GM12878 (cell line): ENCODE data around the gene ADAMTS4. TPM values are rescaled to one million over a fixed set of nuclear protein-coding genes. Genes with fewer than 3 reads are reported as not detected.

Source experiments
- ATAC-seq: fragments of 200-7000 bp; cut with Tn5 transposase; 3 replicates; pipeline ENCODE4 v1.9.1; 2020; ENCODE audit warnings: mild to moderate bottlenecking, moderate library complexity
- BruUV-seq: library from RNA; stranded (reverse); fragments of 400-500 nt; replicated peaks from 2 replicates; lab custom pipeline; 2021; lab: Mats Ljungman, UMichigan
- CTCF ChIA-PET: fragments of 300-600 bp; sonication (Branson Sonifier 250); formaldehyde crosslinking; extraction: SDS; loops from one replicate; lab custom pipeline; 2021; ENCODE audit warnings: inconsistent platforms; lab: Yijun Ruan, JAX
- POLR2A ChIA-PET: fragments of 350-600 bp; formaldehyde crosslinking; extraction: SDS; loops from one replicate; lab custom pipeline; 2021; ENCODE audit warnings: inconsistent platforms; lab: Charles Lee
- RAD21 ChIA-PET: fragments of 300-600 bp; sonication (Branson Sonifier 250); formaldehyde crosslinking; loops from one replicate; lab custom pipeline; 2023; ENCODE audit warnings: antibody characterized with exemption; ENCODE audit not compliant: unreplicated experiment; lab: Charles Lee
- SMC1A ChIA-PET: fragments of 300-600 bp; sonication (Branson Sonifier 250); formaldehyde crosslinking; loops from one replicate; lab custom pipeline; 2023; ENCODE audit not compliant: unreplicated experiment, uncharacterized antibody; lab: Charles Lee
- DNase-seq: peaks from one replicate; pipeline ENCODE4 v3.0.0-alpha.2; 2011; ENCODE audit warnings: low read depth, low spot score
- FAIRE-seq: peaks from 3 replicates; lab custom pipeline; 2011; peaks lifted over from hg19 to GRCh38; lab: Jason Lieb, UNC
- H2AFZ ChIP-seq: 2 replicates; pipeline ENCODE4 v1.6.0; 2011; ENCODE audit warnings: low read depth, low read length, control low read depth; ENCODE audit not compliant: control insufficient read depth
- H3K27ac ChIP-seq: 2 replicates; pipeline ENCODE4 v1.5.1; 2011; ENCODE audit warnings: control low read depth; ENCODE audit not compliant: control insufficient read depth, insufficient read depth
- H3K27me3 ChIP-seq, 2 experiments: replicated peaks in 1 of 2; 2 replicates each; pipeline versions ENCODE4 v1.6.0 to v1.6.1; 2011; ENCODE audit warnings: low read length in 1 of 2; ENCODE audit not compliant: control insufficient read depth in 2 of 2, insufficient read depth in 2 of 2
- H3K36me3 ChIP-seq, 2 experiments: 2 replicates each; pipeline ENCODE4 v1.5.1; 2011; ENCODE audit warnings: low read length in 1 of 2; ENCODE audit not compliant: control insufficient read depth in 2 of 2, insufficient read depth in 2 of 2
- H3K4me1 ChIP-seq: 2 replicates; pipeline ENCODE4 v1.6.1; 2011; ENCODE audit warnings: mild to moderate bottlenecking, low read length, moderate library complexity, mixed read lengths; ENCODE audit not compliant: control insufficient read depth, insufficient read depth
- H3K4me2 ChIP-seq: 2 replicates; pipeline ENCODE4 v1.6.0; 2011; ENCODE audit warnings: control low read depth; ENCODE audit not compliant: control insufficient read depth, insufficient read depth
- H3K4me3 ChIP-seq: fragments of 200-600 bp; sonication (generic); 2 replicates; pipeline ENCODE4 v1.5.1; 2016
- H3K79me2 ChIP-seq: 2 replicates; pipeline ENCODE4 v1.6.0; 2011; ENCODE audit warnings: low read length; ENCODE audit not compliant: control insufficient read depth, insufficient read depth
- H3K9ac ChIP-seq: 2 replicates; pipeline ENCODE4 v1.8.0; 2011; ENCODE audit warnings: low read length, control low read depth, mixed read lengths; ENCODE audit not compliant: control insufficient read depth, insufficient read depth
- H3K9me3 ChIP-seq: replicated peaks from 3 replicates; pipeline ENCODE4 v1.5.1; 2011; ENCODE audit warnings: mild to moderate bottlenecking, low read length; ENCODE audit not compliant: control insufficient read depth, insufficient read depth
- H4K20me1 ChIP-seq: 2 replicates; pipeline ENCODE4 v1.6.0; 2011; ENCODE audit not compliant: control insufficient read depth, insufficient read depth
- CHD2 ChIP-seq: IDR thresholded peaks from 2 replicates; pipeline ENCODE4 v1.6.1; 2011; ENCODE audit warnings: low read depth, low read length, improper control_type of control experiment, borderline replicate concordance
- LARP7 ChIP-seq: fragments of 450-650 bp; IDR thresholded peaks from 2 replicates; pipeline ENCODE4 v1.6.1; 2017; ENCODE audit warnings: mild to moderate bottlenecking
- PAX5 ChIP-seq: IDR thresholded peaks from 2 replicates; pipeline ENCODE4 v1.6.1; 2011; ENCODE audit warnings: low read depth, low read length, borderline replicate concordance
- WRNIP1 ChIP-seq: IDR thresholded peaks from 2 replicates; pipeline ENCODE4 v1.6.1; 2011; ENCODE audit warnings: low read depth, low read length, improper control_type of control experiment, borderline replicate concordance
- WGBS: methylation state at CpG from one replicate; pipeline ENCODE4 v1.1.6; 2016; ENCODE audit warnings: low lambda C conversion rate; ENCODE audit not compliant: insufficient replicate concordance, insufficient coverage; ENCODE audit errors: missing lambda C conversion rate; 5-methylcytosine and 5-hydroxymethylcytosine counted together
- in situ Hi-C: fragments of 300-500 bp; cut with MboI; formaldehyde crosslinking; loops from 9 replicates; pipeline ENCODE4 v1.14.3; 2018; ENCODE audit warnings: mixed read lengths
- intact Hi-C: fragments of 100-400 bp; cut with micrococcal nuclease; formaldehyde crosslinking; loops from one replicate; pipeline ENCODE4 v1.14.2; 2022; ENCODE audit not compliant: unreplicated experiment
- polyA plus RNA-seq, 11 experiments: library from polyadenylated mRNA; depleted of rRNA in 4 of 11; unstranded in 6 of 11; stranded (reverse) in 5 of 11; fragments of >200 nt; fragmentation: Nextera tagmentation in 4 of 11; fragmentation: Illumina TruSeq in 1 of 11; extraction: Ambion mirVana in 4 of 11; extraction: Trizol in 1 of 11; gene quantifications; 1 replicate in 1 of 11; 2 replicates in 10 of 11; pipeline versions ENCODE4 v1.2.1 to v1.2.3, GENCODE V29; 2011 to 2016; ENCODE audit warnings: inconsistent platforms in 2 of 11, missing spikeins in 2 of 11, low read depth in 1 of 11
- total RNA-seq, 4 experiments: library from RNA; depleted of rRNA in 3 of 4; stranded (reverse); fragments of >200 nt in 3 of 4; fragmentation: Illumina TruSeq in 1 of 4; extraction: Trizol in 1 of 4; gene quantifications; 2 replicates each; pipeline versions ENCODE4 v1.2.1 to v1.2.3, GENCODE V29; 2013 to 2021
- TF ChIP-seq, protein P1 (sequence below): fragments of 450-650 bp; formaldehyde crosslinking; IDR thresholded peaks from 2 replicates; pipeline ENCODE4 v1.4.0; 2020; ENCODE audit warnings: mild to moderate bottlenecking, moderate library complexity

ADAMTS4 gene
- total and polyA plus RNA-seq, 10 of the 15 experiments (the other 5 are each of a cell fraction or from before 2014, with no cell fraction given) = 0.01 to 0.13 (median 0.05) TPM; not detected in 2

DNA sequence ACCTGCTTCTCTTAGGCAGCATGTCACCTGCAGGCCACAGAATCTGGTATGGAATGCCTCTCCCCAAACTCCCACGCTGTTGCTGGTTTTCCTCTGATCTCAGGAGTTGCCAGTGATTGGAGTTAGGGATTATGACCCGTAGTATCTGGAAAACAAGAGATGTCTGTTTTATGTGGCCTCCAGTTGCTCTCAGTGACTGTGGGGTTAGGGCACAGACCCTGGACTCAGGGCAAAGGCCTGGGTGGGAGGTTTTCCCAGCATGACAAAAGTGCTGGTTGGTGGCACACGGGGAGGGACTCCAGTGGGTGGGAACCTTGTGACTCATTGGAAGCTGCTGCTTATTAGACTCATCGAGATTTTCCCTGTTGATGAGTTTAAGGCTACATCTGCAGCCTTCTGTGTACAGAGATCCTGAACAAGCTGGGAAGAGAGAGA lies 39.2 kb upstream of the ADAMTS4 start, which contains the start of gene NR1I3:
Gene NR1I3, minus strand, starts transcription at position 165 of the 435 bp plus-strand sequence. CDS start 1,638 bp downstream, outside the sequence.
- ChIA-PET SMC1A (no interaction called here), POLR2A (no interaction called here), CTCF (interaction anchor here (1.0 to 1.1 kb wide), 4 partner anchors 11 to 144 kb away, joined by 3 to 5 read pairs (median 3); partner anchors contain the start of gene TOMM40L), RAD21 (no interaction called here)
- TF ChIP-seq CHD2 (no peak), LARP7 (no peak), PAX5 (no peak), WRNIP1 (no peak)
- TF ChIP-seq, protein P1, sequence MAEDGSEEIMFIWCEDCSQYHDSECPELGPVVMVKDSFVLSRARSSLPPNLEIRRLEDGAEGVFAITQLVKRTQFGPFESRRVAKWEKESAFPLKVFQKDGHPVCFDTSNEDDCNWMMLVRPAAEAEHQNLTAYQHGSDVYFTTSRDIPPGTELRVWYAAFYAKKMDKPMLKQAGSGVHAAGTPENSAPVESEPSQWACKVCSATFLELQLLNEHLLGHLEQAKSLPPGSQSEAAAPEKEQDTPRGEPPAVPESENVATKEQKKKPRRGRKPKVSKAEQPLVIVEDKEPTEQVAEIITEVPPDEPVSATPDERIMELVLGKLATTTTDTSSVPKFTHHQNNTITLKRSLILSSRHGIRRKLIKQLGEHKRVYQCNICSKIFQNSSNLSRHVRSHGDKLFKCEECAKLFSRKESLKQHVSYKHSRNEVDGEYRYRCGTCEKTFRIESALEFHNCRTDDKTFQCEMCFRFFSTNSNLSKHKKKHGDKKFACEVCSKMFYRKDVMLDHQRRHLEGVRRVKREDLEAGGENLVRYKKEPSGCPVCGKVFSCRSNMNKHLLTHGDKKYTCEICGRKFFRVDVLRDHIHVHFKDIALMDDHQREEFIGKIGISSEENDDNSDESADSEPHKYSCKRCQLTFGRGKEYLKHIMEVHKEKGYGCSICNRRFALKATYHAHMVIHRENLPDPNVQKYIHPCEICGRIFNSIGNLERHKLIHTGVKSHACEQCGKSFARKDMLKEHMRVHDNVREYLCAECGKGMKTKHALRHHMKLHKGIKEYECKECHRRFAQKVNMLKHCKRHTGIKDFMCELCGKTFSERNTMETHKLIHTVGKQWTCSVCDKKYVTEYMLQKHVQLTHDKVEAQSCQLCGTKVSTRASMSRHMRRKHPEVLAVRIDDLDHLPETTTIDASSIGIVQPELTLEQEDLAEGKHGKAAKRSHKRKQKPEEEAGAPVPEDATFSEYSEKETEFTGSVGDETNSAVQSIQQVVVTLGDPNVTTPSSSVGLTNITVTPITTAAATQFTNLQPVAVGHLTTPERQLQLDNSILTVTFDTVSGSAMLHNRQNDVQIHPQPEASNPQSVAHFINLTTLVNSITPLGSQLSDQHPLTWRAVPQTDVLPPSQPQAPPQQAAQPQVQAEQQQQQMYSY = no peak
- DNase-seq (no peak), FAIRE-seq (peak; percentile 76), ATAC-seq (no peak)
- in situ Hi-C loops = no loop called here
- Histone ChIP-seq H3K27ac (no peak within 1 kb of the TSS), H3K9ac (no peak within 1 kb of the TSS), H3K4me3 (no peak within 1 kb of the TSS), H3K79me2 (no peaks in the 10 kb centered on the region), H3K4me1 (no peaks in the 10 kb centered on the region), H3K4me2 (no peak within 1 kb of the TSS), H3K9me3 (no peaks in the 10 kb centered on the region), H3K27me3 (no peaks in the 10 kb centered on the region), H2AFZ (no peak within 1 kb of the TSS), H4K20me1 (no peaks in the 10 kb centered on the region), H3K36me3 (no peaks in the 10 kb centered on the region)
- 21% methylated on average over 3 of the region's 4 CpGs for WGBS
- intact Hi-C loops = no loop called here
- no TSS peak for BruUV-seq
